NCI-H345 (cell line): ENCODE measurements around the gene RASA3.
A peak's percentile ranks its signal among the peaks of the same experiment; 100 is the strongest.

Source experiments
- DNase-seq: peaks from one replicate; lab custom pipeline; 2025; lab: John Stamatoyannopoulos, UW

RASA3 gene

DNA sequence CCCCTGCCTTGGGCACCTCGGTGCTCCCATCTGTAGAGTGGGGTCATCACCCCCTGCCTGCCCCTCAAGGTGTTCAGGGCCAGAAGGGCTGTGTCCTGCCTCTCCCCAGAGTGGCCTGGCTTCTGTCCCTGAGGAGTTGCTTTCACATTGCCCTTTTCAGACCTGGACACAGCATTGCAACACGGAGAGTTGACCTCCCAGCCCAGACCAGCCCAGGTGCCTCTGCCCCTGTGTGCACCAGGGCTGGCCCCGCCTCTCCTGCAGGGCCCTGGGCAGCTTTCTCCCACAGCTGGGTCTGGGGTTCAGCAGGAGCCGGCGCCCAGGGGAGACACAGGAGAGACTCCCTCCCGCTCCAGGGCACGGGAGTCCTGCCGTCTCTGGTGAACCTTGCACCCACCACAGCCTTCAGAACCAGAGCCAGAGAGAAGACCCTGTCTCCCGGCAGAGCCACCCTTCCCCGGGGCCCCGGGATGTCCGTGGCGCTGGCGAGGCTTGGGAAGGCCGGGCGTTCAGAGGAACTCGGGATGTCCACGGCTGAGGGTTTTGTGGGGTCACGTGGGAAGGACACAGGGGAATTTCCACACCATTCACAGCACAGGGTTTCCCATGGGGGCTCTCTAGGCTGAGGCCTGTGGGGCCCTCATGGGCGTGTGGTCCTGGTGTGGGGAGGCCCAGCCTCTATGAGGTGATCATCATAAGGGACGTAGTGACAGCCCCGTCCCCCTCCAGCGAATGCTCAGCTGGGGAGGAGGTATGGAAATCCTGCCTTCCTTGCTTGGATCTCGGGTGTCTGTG lies 181.8 kb downstream of the RASA3 start:
- no peak for DNase-seq

- no peak for DNase-seq
These were observed 182.9 kb downstream of the RASA3 start for GRCh38 chr13:113949546-113949945.

GRCh38 chr13:113948034-113948742 lies 184.2 kb downstream of the RASA3 start:
- no peak for DNase-seq

- no peak for DNase-seq
These were observed 185.0 kb downstream of the RASA3 start for GRCh38 chr13:113947311-113948033.

- DNase-seq: no peak
These were observed 185.8 kb downstream of the RASA3 start for GRCh38 chr13:113946409-113947181.

DNA sequence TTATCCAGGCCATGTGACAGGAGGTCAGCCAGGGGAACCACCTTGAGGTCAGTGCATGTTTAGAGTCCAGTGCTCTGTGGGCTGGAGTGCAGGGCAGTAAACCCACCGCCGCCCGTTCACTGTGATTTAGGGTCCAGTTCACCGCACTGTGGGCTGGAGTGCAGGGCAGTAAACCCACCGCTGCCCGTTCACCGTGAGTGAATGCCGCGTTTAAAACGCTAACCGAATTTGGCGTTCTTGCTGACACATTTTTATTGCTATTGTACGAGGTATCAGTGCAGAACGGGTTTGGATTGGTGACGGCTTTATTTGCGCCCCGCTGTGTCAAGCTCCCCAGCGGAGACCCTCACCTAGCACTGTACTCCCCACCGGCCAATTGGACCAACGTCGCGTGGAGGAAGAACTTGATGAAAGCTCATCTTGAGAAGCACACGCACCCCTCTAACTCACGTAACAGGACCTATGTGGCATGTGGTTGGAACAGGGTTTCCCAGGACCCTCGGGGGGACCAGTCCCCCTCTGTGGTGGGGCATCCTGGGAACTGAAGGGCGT lies 186.5 kb downstream of the RASA3 start:
- DNase-seq: no peak

- no peak for DNase-seq
These were observed 188.4 kb downstream of the RASA3 start for GRCh38 chr13:113943821-113944565.

- no peak for DNase-seq
These were observed 189.8 kb downstream of the RASA3 start for GRCh38 chr13:113942591-113943103.

DNA sequence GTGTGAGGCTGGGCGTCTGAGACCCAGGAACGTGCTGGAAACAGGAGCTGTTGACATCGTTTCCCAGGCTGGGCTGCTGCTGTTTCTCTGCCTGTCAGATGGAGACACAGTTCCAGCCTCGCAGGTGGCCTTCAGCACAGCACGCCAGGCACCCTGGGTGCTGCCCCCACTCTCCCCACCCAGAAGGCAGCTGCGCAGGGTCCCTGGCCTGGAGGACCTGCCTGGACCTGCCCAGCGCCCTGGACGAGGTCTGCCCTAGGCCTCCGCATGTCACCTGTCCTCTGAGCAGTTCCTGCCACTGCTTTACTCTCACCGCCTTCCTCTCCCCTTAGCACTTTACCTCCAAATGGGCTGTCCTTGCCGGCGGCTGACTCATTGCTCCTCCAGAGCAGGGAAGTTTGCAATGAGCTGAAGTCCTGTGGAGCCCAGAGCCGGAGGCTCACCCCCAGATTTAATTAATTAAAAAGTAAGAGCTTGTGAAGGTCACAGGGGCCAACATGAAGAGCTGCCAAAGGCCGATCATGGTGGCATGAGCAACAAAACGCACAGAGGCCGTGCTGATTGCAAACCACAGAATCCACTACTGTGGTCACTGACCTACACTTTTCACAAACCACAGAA lies 190.7 kb downstream of the RASA3 start:
- peak; percentile 61 for DNase-seq

DNA sequence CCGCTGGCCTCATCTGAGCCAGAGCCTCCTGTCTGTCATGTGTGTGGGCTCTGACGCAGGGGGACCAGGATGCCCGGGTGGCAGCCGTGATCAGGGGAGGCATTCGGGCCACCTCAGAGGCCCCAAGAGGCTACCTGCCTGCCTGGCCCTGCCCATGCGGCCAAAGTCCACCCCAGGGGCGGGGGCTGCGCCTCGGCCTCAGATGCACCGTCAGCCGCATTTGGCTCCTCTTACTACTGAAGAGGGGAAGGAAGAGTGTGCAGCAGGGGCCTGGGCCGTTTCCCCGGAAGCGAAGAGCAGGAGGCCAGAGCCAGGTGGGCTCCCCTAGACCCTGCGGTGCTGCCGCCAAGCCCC lies 192.5 kb downstream of the RASA3 start:
- no peak for DNase-seq

DNA sequence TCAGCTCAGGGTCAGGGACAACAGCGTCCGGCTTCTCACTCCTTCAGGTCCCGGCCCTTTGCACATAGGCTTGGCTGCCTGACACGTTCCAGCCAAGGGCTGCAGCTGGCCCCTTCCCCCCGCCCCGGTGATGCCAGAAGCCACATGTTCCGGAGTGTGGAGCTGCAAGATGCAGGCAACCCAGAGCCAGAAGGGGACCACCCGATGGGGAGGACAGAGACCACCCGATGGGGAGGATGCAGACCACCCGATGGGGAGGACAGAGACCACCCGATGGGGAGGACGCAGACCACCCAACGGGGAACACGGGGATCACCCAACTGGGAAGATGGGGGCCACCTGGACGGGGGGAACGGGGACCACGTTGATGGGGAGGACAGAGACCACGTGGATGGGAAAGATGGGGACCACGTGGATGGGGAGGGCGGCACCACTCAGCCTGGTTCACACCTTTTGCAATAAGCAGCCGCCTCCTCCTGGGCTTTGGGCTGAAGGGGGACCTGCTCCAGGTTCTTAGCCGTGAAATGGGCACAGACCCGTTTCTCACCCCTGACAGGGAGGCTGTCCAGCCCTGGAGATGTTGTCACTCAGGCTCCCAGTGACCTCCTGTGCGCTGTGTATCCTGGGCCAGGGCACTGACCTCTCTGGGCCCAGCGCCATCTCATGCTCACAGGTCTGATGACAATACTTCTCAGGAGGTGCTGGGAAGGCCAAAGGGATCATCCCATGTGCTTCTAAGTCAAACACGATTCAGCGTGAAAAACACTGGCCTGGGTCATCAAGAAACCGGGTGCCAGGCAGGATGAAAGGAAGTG lies 193.1 kb downstream of the RASA3 start:
- no peak for DNase-seq

- DNase-seq: peak; percentile 42
These were observed 193.7 kb downstream of the RASA3 start for GRCh38 chr13:113938716-113939115.

DNA sequence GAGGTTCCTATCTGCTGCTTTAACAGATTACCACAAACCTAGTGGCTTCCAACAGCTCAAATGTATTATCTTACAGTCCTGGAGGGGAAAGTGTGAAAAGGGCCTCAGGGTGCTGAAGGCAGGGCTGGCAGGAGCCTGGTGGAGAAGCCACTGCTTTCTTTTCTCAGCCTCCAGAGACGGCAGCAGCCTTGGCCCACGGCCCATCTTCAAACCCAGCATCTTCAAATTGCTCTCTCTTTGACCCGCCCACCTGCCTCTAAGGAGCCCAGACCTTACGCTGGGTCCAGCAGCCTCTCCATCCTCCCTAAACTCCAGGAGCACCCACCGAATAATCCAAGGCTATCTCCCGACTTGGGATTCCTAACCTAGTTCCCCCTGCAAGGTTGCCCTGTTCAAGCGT lies 194.2 kb downstream of the RASA3 start:
- DNase-seq: peak; percentile 15

GRCh38 chr13:113937527-113938180 lies 194.8 kb downstream of the RASA3 start:
- peak; percentile 11 for DNase-seq

DNA sequence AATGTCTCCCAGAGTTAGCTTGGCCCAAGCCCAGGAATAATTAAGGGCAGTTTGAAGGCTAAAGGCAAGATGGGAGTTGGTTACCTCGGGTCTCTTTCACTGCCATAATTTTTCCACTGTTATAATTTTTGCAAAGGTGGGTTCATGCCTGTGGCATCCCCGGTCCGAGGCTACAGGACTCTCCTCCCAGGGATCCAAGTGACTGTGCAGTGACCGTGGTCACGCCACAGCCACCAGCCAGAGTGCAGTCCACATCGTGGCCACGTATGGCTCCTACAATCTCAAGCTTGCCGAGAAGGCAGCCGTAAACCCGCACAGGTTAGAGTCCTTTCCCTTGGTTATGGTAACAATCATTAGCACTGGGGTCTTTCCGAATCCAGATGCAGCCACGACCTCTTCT lies 195.3 kb downstream of the RASA3 start:
- DNase-seq: no peak

GRCh38 chr13:113936166-113936965 lies 196.1 kb downstream of the RASA3 start:
- DNase-seq: no peak

DNA sequence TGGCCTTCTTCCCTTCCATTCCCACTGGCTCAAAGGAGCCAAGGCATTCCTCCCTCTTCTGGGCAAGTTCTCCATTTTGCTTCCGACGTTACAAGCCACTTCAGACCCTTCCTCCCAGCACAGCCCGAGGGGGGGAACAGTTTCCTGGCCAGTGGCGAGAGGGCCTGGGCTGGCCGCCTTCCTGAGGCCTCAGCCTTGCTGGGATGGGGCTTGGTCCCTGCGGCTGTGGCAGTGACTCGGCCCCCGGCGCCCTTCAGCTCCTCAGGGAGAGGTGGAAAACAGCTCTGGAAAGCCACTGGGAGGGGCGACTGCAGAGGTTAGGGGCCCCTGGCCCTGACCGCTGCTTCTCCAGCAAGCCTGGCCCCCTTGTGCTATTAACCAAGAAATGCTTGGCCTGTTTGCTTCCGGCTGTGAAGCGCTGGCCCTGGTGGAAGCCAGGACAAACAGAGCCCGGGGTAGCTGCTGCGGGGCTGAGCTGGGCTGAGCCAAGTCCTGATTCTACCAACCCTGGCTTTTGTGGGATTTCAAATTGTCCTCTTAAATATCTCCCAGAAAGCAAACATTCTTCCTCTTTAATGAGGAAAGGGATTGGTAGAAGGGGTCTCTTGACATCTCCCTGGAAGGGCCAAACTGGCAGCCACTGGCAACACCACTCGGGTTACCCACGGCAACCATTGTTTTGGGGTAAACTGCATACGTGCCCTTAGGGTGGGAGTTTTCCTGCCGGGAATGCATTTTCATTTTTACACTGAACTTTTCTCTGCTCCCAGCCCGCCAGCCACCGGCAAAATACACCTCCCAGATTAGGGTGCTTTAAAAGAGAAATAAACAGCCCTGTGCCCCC lies 197.2 kb downstream of the RASA3 start:
- DNase-seq: peak; percentile 49
